PC-3 (cell line): ENCODE data around the gene ZFAND6.

Source experiments
- EZH2 ChIP-seq: fragments of 300-600 bp; sonication (generic); IDR thresholded peaks from one replicate; pipeline ENCODE4 v1.6.1; 2017; ENCODE audit warnings: antibody characterized with exemption, mild to moderate bottlenecking, low read length; ENCODE audit not compliant: unreplicated experiment
- TF ChIP-seq, protein P1 (sequence below): fragments of 300-600 bp; sonication (generic); conservative IDR thresholded peaks from 2 replicates; pipeline ENCODE4 v1.5.1; 2017; ENCODE audit warnings: antibody characterized with exemption, low read depth, mild to moderate bottlenecking, low read length

DNA sequence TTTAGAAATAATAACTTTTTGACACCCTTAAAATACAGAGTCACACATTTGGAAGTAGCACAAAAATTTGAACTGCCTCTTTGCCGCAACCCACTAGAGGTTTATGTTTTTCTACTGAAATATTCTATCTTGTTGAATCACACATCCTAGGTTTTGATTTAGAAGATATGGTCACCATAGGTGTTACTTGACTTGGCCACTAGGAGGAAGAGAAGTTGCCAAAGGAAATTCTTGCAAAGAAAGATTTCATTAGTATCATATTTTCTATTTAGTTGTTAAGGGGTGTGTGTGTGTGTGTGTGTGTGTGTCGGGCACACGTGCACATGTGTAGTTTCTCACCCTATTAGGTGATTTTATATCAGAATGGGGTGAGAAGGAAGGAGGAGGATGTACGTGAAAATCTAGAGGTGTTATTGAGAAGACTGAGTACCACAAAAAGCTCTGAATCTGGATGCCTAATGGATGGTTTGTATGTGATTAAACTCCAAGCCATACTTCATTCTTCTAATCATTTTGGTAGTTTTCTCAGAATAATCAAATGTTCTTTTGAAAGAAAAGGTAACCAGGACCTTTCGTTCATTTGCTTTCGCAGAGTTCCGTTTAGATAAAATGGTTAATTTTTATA lies 31.5 kb downstream of the ZFAND6 start:
- TF ChIP-seq, protein P1, sequence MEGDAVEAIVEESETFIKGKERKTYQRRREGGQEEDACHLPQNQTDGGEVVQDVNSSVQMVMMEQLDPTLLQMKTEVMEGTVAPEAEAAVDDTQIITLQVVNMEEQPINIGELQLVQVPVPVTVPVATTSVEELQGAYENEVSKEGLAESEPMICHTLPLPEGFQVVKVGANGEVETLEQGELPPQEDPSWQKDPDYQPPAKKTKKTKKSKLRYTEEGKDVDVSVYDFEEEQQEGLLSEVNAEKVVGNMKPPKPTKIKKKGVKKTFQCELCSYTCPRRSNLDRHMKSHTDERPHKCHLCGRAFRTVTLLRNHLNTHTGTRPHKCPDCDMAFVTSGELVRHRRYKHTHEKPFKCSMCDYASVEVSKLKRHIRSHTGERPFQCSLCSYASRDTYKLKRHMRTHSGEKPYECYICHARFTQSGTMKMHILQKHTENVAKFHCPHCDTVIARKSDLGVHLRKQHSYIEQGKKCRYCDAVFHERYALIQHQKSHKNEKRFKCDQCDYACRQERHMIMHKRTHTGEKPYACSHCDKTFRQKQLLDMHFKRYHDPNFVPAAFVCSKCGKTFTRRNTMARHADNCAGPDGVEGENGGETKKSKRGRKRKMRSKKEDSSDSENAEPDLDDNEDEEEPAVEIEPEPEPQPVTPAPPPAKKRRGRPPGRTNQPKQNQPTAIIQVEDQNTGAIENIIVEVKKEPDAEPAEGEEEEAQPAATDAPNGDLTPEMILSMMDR: peak; percentile 56
- no peak for TF ChIP-seq EZH2
